ENCODE data around the gene SMAD7. TPM values are rescaled to one million over a fixed set of nuclear protein-coding genes. Genes with fewer than 3 reads are reported as not detected.
A peak's percentile ranks its signal among the peaks of the same experiment; 100 is the strongest.

The SMAD7 gene
- total RNA-seq, 4 donors from 2014 or later, result 40.1 to 69.3 (median 59.2) TPM

DNA sequence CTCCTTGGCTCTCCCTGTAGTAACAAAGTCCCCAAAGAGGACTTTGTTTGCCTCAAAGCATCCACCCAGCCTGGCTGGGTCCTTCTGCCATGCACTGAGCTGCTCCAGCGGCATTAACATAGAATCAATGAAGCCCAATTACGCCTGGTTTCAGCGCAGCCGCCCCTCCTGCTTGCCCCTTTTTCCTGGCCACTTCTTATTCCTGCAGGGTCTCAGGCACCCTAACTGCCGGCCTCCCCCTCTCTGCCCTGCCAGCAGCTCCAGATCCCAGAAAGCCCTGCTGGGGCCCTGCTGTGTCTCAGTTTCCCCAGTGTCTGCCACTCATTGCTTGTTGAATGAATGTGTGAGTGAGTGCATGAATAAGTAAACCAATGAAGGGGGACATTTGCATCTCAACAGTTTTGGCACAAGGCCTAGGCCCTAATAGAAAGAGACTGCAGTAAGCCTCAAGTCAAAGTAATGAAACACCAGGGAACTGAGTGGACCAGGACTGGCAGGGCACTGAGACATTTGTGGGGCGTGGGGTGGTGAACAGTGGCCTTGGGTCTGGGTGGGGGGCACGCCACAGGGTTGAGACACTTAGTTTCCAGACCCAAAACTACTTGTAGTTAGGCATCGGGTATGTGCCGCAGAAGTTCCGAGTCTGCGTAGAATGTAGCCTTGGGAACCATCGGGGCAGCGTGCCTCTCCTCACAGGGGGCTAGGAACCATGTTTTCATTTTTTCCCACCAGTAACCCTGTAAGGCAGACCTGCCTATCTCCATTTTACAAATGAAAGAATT is 60.6 kb downstream of the SMAD7 start:
- Histone ChIP-seq H3K27ac (no peak overlapping the region), H3K36me3 (no peaks in the 10 kb centered on the region), H3K9me3 (no peaks in the 10 kb centered on the region), H3K4me1 (peaks cover 7 to 24% of the 10 kb centered on the region in 2 donors), H3K27me3 (no peaks in the 10 kb centered on the region), H3K4me3 (replicated peaks in 1 of 3) (no peak overlapping the region)
- intact Hi-C loops (cut with DNase I), result no loop called here
- no peak for DNase-seq
- WGBS, 2 donors, result 97 to 99% methylated on average over 12 to 13 of the region's 13 CpGs
- TF ChIP-seq POLR2A (IDR thresholded peaks at IDR 0.05), result no peak
- TF ChIP-seq, protein P1, sequence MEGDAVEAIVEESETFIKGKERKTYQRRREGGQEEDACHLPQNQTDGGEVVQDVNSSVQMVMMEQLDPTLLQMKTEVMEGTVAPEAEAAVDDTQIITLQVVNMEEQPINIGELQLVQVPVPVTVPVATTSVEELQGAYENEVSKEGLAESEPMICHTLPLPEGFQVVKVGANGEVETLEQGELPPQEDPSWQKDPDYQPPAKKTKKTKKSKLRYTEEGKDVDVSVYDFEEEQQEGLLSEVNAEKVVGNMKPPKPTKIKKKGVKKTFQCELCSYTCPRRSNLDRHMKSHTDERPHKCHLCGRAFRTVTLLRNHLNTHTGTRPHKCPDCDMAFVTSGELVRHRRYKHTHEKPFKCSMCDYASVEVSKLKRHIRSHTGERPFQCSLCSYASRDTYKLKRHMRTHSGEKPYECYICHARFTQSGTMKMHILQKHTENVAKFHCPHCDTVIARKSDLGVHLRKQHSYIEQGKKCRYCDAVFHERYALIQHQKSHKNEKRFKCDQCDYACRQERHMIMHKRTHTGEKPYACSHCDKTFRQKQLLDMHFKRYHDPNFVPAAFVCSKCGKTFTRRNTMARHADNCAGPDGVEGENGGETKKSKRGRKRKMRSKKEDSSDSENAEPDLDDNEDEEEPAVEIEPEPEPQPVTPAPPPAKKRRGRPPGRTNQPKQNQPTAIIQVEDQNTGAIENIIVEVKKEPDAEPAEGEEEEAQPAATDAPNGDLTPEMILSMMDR (IDR thresholded peaks at IDR 0.05), result no peak

DNA sequence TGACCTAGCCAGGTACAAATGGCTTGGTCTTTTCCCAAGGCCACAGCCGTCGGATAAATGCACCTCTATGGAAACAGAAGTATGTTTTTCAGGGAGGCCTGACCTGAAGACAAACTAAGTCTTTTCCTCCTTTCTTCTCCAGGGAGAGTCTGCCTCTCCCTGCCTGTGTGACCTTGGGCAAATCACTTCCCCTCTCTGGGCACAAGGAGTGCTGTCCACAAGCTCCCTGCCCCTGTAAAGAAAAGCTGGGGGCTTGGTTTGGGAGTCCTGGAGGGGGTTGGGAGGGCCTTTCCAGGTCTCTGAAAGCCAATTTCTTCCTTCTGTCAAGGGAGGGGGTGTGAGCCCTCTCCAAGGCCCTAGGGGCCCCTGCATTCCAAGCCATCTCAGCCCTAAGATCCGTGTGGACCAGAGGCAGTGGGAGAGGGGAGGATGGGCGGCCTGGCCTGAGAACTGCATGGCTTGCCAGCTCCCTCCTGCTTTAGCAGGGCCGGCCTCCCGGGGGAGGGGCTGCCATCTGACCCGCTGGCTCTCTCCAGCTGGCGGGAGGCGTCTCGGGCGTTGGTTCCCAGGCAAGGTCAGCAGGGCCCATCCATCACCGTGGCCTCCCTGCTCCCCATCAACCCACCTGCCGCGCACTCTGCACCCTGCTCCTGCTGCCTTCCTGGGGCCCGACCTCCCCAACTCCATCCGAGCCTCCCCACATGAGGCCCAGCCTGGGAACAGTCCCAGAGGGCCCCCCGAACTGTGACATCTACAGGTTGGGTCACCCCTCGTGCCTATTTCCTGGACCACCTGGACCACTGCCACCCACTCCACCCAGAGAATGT is 61.4 kb downstream of the SMAD7 start:
- TF ChIP-seq, protein P1 (IDR thresholded peaks at IDR 0.05), result no peak
- no peak for TF ChIP-seq POLR2A (IDR thresholded peaks at IDR 0.05)
- no peaks in the 10 kb centered on the region for H3K9me3 ChIP-seq
- intact Hi-C loops (cut with DNase I), result no loop called here
- H3K36me3 ChIP-seq, result no peaks in the 10 kb centered on the region
- no peak overlapping the region for H3K27ac ChIP-seq
- peaks cover 7 to 21% of the 10 kb centered on the region in 2 donors for H3K4me1 ChIP-seq
- no peak overlapping the region for H3K4me3 ChIP-seq (replicated peaks in 1 of 3)
- DNase-seq, result peak; percentile 51 to 53
- 64 to 76% methylated on average over 10 to 14 of the region's 18 CpGs for WGBS, 2 donors
- H3K27me3 ChIP-seq, result no peaks in the 10 kb centered on the region

DNA sequence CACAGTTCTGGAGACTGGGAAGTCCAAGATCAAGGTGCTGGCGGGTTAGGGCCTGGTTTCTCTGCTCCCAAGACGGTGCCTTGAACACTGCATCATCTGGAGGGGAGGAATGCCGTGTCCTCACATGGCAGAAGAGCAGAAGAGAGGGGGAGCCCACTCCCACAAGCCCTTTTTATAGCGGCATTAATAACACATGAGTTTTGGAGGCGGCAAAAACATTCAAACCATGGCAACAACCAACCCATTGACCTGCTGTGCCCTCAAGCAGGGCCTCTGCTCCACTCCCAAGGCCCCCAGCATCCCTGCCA is 62.0 kb downstream of the SMAD7 start:
- TF ChIP-seq POLR2A (IDR thresholded peaks at IDR 0.05), result no peak
- TF ChIP-seq, protein P1 (IDR thresholded peaks at IDR 0.05), result no peak
- Histone ChIP-seq H3K4me3 (replicated peaks in 1 of 3) (no peak overlapping the region), H3K27ac (no peak overlapping the region), H3K4me1 (peaks cover 7 to 18% of the 10 kb centered on the region in 2 donors), H3K36me3 (no peaks in the 10 kb centered on the region), H3K9me3 (no peaks in the 10 kb centered on the region), H3K27me3 (no peaks in the 10 kb centered on the region)
- WGBS, 2 donors, result 92 to 94% methylated on average over 5 of the region's 5 CpGs
- DNase-seq, result no peak
- intact Hi-C loops (cut with DNase I), result no loop called here

DNA sequence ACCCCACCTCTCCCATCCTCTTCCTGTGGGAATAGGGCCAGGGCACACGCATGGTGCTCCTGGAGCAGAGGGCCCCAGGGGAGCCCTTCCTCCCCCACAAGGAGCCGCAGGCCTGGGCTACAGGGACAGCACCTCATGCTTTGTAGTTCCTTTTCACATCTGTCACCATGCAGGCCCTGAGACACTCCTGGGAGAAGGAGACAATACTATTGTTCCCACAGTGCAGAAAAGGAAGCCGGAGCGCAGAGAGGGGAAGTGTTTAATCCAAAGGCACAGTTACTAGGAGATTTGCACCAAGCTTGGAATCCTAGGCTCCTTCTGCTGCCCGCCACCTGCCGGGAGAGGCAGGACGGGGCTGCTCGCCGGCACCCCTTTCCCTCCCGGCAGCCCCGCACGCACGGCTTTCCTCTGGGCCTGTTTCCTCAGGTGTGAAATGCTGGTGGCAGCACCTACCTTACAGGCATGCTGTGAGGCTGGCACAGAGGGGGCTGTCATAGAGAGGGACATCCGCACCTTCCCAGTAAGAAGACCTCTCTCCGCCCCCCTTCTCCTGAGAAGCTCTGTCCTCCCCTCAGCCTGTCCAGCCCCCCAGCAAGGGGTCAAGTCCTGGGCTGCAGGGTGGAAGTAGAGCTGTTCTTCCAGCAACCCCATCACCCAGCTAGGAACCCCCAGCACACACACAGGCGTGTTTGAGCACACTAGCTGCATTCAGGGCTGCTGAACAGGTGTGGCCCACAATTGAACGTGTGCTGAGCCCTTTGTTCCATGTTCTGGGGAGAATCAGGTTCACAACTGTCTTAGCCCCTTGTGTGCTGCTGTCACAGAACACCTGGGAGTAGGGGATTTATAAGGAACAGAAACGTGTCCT is 62.6 kb downstream of the SMAD7 start:
- intact Hi-C loops (cut with DNase I), result no loop called here
- Histone ChIP-seq H3K4me3 (replicated peaks in 1 of 3) (no peak overlapping the region), H3K36me3 (no peaks in the 10 kb centered on the region), H3K4me1 (peaks cover 2 to 12% of the 10 kb centered on the region in 2 donors), H3K9me3 (no peaks in the 10 kb centered on the region), H3K27me3 (no peaks in the 10 kb centered on the region), H3K27ac (no peak overlapping the region)
- DNase-seq, result no peak
- no peak for TF ChIP-seq POLR2A (IDR thresholded peaks at IDR 0.05)
- TF ChIP-seq, protein P1 (IDR thresholded peaks at IDR 0.05), result no peak
- 90 to 92% methylated on average over 16 to 17 of the region's 18 CpGs for WGBS, 2 donors

Measured in thyroid gland (tissue), 4 donors.